ENCODE results near the gene ITPR3. TPM values are rescaled to one million over a fixed set of nuclear protein-coding genes. Genes with fewer than 3 reads are reported as not detected.

The ITPR3 gene
- total RNA-seq, 3 donors from 2014 or later (not counting 1 experiment from before 2014, with no cell fraction given), result 45.5 to 66.7 (median 46.0) TPM

- Mint-ChIP-seq H3K27me3 (ENCODE audit: low read depth in 2 of 2) (no peaks in the 10 kb centered on the region), H3K9me3 (no peaks in the 10 kb centered on the region), H3K27ac (peak overlapping the region in 1 of 2 donors; percentile 70), H3K4me1 (peaks cover 30 to 61% of the 10 kb centered on the region in 2 donors), H3K4me3 (no peak overlapping the region), H3K36me3 (no peaks in the 10 kb centered on the region)
- WGBS (ENCODE audit: insufficient coverage), result 95% methylated on average over 1 of the region's 1 CpG
- Histone ChIP-seq H3K4me3 (ENCODE audit: low read length) (no peak overlapping the region), H3K4me1 (ENCODE audit: control insufficient read depth, insufficient read depth, low read length) (peaks cover 5% of the 10 kb centered on the region), H3K9me3 (ENCODE audit: control insufficient read depth, insufficient read depth, low read length) (no peaks in the 10 kb centered on the region), H3K36me3 (ENCODE audit: control insufficient read depth, insufficient read depth, low read length) (no peaks in the 10 kb centered on the region), H3K27ac (ENCODE audit: low read length) (no peak overlapping the region), H3K27me3 (ENCODE audit: control insufficient read depth, insufficient read depth, low read length) (no peaks in the 10 kb centered on the region)
- no peak for TF ChIP-seq CTCF (IDR thresholded peaks at IDR 0.05)
- intact Hi-C loops (cut with micrococcal nuclease), result no loop called here
- DNase-seq, result no peak
- no peak for ATAC-seq
Measured at GRCh38 chr6:33639559-33639958, 18.4 kb downstream of the ITPR3 start.

GRCh38 chr6:33640361-33640760 is 19.2 kb downstream of the ITPR3 start:
- no peak overlapping the region for H3K27ac Mint-ChIP-seq
- 95% methylated on average over 13 of the region's 13 CpGs for WGBS (ENCODE audit: insufficient coverage)
- H3K27me3 ChIP-seq (ENCODE audit: control insufficient read depth, insufficient read depth, low read length), result no peaks in the 10 kb centered on the region
- no peak overlapping the region for H3K4me3 ChIP-seq (ENCODE audit: low read length)
- no peak for TF ChIP-seq CTCF (IDR thresholded peaks at IDR 0.05)
- intact Hi-C loops (cut with micrococcal nuclease), result no loop called here
- no peak overlapping the region for H3K27ac ChIP-seq (ENCODE audit: low read length)
- H3K4me3 Mint-ChIP-seq, result no peak overlapping the region
- DNase-seq (no peak), ATAC-seq (no peak)
- no peaks in the 10 kb centered on the region for H3K36me3 Mint-ChIP-seq
- H3K27me3 Mint-ChIP-seq (ENCODE audit: low read depth in 2 of 2), result no peaks in the 10 kb centered on the region
- no peaks in the 10 kb centered on the region for H3K9me3 Mint-ChIP-seq
- H3K4me1 ChIP-seq (ENCODE audit: control insufficient read depth, insufficient read depth, low read length), result peaks cover 2% of the 10 kb centered on the region
- H3K36me3 ChIP-seq (ENCODE audit: control insufficient read depth, insufficient read depth, low read length), result no peaks in the 10 kb centered on the region
- no peaks in the 10 kb centered on the region for H3K9me3 ChIP-seq (ENCODE audit: control insufficient read depth, insufficient read depth, low read length)
- peaks cover 24 to 54% of the 10 kb centered on the region in 2 donors for H3K4me1 Mint-ChIP-seq

GRCh38 chr6:33641144-33641543 is 20.0 kb downstream of the ITPR3 start:
- peak overlapping the region in 1 of 2 donors; percentile 60 for H3K27ac Mint-ChIP-seq

More at GRCh38 chr6:33641144-33641543, 20.0 kb downstream of the ITPR3 start:
- TF ChIP-seq CTCF (IDR thresholded peaks at IDR 0.05), result no peak
- H3K36me3 ChIP-seq (ENCODE audit: control insufficient read depth, insufficient read depth, low read length), result no peaks in the 10 kb centered on the region
- WGBS (ENCODE audit: insufficient coverage), result 94% methylated on average over 15 of the region's 15 CpGs
- ATAC-seq, result no peak
- no peak for DNase-seq
- peaks cover 28 to 58% of the 10 kb centered on the region in 2 donors for H3K4me1 Mint-ChIP-seq
- no peaks in the 10 kb centered on the region for H3K36me3 Mint-ChIP-seq
- H3K27ac ChIP-seq (ENCODE audit: low read length), result no peak overlapping the region
- H3K9me3 ChIP-seq (ENCODE audit: control insufficient read depth, insufficient read depth, low read length), result no peaks in the 10 kb centered on the region
- peaks cover 9% of the 10 kb centered on the region for H3K4me1 ChIP-seq (ENCODE audit: control insufficient read depth, insufficient read depth, low read length)
- no peak overlapping the region for H3K4me3 ChIP-seq (ENCODE audit: low read length)
- H3K27me3 Mint-ChIP-seq (ENCODE audit: low read depth in 2 of 2), result no peaks in the 10 kb centered on the region
- H3K27me3 ChIP-seq (ENCODE audit: control insufficient read depth, insufficient read depth, low read length), result no peaks in the 10 kb centered on the region
- H3K9me3 Mint-ChIP-seq, result no peaks in the 10 kb centered on the region
- H3K4me3 Mint-ChIP-seq, result no peak overlapping the region
- intact Hi-C loops (cut with micrococcal nuclease), result no loop called here

Data from natural killer cell (primary cell).